Measurements from ENCODE around the gene ABHD11.

ABHD11 gene

DNA sequence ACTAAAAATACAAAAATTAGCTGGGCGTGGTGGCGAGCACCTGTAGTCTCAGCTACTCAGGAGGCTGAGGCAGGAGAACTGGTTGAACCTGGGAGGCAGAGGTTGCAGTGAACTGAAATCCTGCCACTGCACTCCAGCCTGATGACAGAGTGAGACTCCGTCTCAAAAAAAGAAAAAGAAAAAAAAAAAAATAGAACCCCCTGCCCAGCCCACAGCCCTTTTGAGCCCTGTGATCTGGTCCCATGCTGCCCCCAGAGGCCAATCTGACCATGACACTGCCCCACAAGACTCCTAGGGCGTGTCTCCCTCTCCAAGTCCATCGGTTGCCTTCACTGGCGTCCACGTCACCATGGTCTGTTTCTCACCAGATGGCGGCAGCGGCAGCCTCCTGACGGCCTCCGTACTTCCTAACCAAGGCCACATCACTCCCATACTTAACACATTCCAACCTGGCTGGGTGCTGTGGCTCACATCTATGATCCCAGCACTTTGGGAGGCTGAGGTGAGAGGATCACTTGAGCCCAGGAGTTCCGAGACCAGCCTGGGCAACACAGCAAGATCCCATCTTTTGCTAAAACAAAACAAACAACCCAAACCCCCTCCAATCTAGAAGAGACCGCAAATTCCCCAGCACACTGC, 37.1 kb downstream of the ABHD11 start:
- DNase-seq (ENCODE audit: low read depth), result no peak

- no peak for DNase-seq (ENCODE audit: low read depth)
Measured at GRCh38 chr7:73700581-73701134, 37.9 kb downstream of the ABHD11 start.

- no peak for DNase-seq (ENCODE audit: low read depth)
Measured at GRCh38 chr7:73700069-73700423, 38.6 kb downstream of the ABHD11 start.

DNA sequence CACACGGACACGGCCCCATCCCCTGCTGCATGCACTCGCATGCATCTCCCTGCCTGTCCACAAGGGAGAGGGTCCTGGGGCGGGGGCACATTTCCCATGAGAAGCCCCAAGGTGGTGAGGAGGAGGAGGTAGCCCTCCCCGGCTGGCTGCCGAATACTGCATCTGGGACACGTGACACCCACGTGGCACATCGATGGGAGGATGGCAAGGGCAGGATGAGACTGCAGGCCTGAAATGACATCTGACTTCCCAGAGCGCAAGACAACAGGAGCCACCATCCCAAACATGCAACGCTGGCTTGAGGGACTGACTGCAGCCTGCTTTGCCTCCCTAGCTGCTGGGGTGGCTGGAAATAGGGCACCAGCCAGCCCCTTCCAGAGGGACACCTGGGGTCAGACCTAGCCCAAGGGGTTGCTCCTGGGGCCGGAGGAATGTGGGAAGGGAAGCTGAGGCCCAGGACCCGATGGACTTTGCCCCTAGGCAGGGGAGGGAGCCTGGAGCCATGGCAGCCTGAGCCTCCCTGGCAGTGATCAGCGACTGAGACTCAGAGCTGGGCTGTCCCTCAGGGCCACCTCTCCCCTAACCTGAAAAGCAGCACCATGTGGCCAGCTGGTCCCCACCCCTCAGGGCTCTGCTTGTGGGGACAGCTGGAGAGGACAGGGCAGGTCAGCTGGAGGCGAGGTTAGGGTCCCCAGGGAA, 39.1 kb downstream of the ABHD11 start:
- DNase-seq (ENCODE audit: low read depth), result no peak

DNA sequence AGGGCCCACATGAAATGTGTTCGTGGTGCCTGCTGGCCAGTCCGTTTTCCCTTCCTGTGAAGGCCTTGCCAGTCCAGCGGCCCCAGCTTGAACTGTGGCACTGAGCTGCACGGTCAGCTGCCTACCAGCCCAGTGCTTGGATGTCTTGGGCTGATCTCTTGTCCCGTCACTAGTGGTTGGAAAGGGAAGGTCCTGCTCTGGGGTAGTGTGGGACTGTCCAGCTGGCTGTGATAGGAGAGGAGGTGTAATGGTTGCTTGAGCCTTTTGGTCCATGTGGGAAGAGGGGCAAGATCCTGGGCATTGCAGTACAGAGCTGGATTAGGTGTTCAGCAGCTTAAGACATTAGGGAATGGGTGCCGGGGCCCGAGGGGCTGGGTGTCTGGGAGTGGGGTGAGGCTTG, 40.2 kb downstream of the ABHD11 start:
- DNase-seq (ENCODE audit: low read depth), result no peak

DNA sequence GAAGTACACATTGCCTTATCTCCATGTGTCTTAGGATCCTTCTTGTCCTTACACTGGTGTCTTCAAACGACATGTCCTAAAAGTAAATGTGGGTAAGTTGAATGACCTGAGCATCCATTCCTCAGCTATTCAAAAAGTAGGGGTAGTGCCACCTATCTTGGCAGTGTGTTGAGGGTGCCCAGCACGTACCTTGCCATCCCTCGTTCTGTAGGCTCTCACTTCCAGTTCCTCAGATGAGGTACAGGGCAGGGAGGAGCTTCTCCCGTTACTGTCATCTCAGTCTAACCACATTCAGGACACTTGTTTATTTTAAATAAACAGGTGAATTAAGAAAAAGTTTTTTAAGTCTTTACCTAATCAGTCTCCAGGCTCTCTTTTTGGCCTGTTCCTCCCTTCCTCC, 42.2 kb downstream of the ABHD11 start:
- DNase-seq (ENCODE audit: low read depth), result no peak

DNA sequence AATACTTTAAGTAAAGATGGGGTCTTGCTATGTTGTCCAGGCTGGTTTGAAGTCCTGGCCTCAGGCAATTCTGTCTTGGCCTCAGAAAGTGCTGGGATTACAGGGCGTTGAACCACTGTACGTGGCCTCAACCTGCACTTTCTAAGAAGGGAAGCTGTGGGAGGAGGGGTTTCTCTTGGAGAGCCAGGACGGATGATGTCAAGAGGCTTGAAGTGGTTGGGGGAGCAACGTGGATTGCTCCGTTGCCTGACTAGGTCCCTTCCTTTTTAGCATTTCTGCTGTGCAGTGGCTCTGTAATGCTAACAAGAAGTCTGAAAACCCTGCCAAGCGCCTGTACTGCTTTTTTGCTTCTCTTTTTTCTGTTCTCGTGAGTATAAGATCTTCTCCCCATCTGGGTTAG, 48.0 kb downstream of the ABHD11 start:
- DNase-seq (ENCODE audit: low read depth), result no peak

DNA sequence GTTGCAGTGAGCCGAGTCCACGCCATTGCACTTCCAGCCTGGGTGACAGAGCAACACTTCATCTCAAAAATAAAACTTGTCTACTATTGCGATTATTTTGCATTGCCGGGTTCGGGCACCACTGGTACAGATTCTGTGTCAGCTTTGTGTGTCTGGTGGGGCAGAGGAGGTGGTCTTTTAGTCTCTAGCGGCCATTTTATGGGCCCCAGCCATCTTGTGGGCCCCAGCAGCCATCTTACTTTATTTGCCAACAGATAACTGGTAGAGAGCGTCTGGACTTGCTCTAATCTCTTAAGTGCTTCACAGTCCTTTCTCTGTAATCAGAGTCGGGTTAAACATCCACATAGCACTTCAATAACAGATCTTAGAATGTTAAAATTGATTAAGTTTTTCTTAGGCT, 50.3 kb downstream of the ABHD11 start:
- no peak for DNase-seq (ENCODE audit: low read depth)

Measured in activated T-helper 1 cell treated with Interleukin-2 at 50 U/mL for 16 hours (primary cell).